H1 (cell line): ENCODE measurements around the gene ICOSLG. TPM values are rescaled to one million over a fixed set of nuclear protein-coding genes. Genes with fewer than 3 reads are reported as not detected.

Source experiments
- CTCF ChIA-PET: fragments of 300-600 bp; sonication (Branson Sonifier 250); formaldehyde crosslinking; loops from one replicate; lab custom pipeline; 2021; ENCODE audit not compliant: partially characterized antibody; lab: Charles Lee
- POLR2A ChIA-PET: fragments of 300-600 bp; sonication (Branson Sonifier 250); formaldehyde crosslinking; loops from one replicate; lab custom pipeline; 2021; ENCODE audit warnings: inconsistent platforms; ENCODE audit not compliant: partially characterized antibody; lab: Charles Lee
- DNase-seq, 2 experiments: peaks; one replicate each; pipeline versions ENCODE4 v3.0.0 to v3.0.0-alpha.2; 2010 to 2022; ENCODE audit warnings: low spot score in 2 of 2, low read depth in 1 of 2, mixed read lengths in 1 of 2
- FAIRE-seq: peaks from 2 replicates; lab custom pipeline; 2011; peaks lifted over from hg19 to GRCh38; lab: Jason Lieb, UNC
- H2AFZ ChIP-seq: 2 replicates; pipeline ENCODE4 v1.8.1; 2012; ENCODE audit warnings: low read length, inconsistent platforms
- H2AK5ac ChIP-seq: 2 replicates; pipeline ENCODE4 v1.6.1; 2013; ENCODE audit warnings: low read depth, low read length
- H2BK120ac ChIP-seq: replicated peaks from 2 replicates; pipeline ENCODE3; 2013; ENCODE audit warnings: low read depth, low read length, inconsistent platforms
- H2BK12ac ChIP-seq: 2 replicates; pipeline ENCODE4 v1.6.1; 2013; ENCODE audit warnings: low read depth, low read length
- H2BK15ac ChIP-seq: 2 replicates; pipeline ENCODE4 v1.6.1; 2013; ENCODE audit warnings: low read length
- H2BK20ac ChIP-seq: 2 replicates; pipeline ENCODE4 v1.6.1; 2013; ENCODE audit warnings: low read length
- H2BK5ac ChIP-seq: 2 replicates; pipeline ENCODE4 v1.6.1; 2013; ENCODE audit warnings: low read depth, low read length
- H3K14ac ChIP-seq: 2 replicates; pipeline ENCODE4 v1.6.1; 2013; ENCODE audit warnings: inconsistent platforms; ENCODE audit not compliant: insufficient read length
- H3K18ac ChIP-seq: 2 replicates; pipeline ENCODE4 v1.6.1; 2013; ENCODE audit warnings: low read length; ENCODE audit errors: extremely low read depth
- H3K23ac ChIP-seq: 2 replicates; pipeline ENCODE4 v1.6.1; 2013; ENCODE audit warnings: inconsistent platforms; ENCODE audit not compliant: insufficient read length
- H3K23me2 ChIP-seq: 2 replicates; pipeline ENCODE4 v1.6.1; 2013; ENCODE audit warnings: low read depth, low read length
- H3K27ac ChIP-seq: 2 replicates; pipeline ENCODE4 v1.6.1; 2011; ENCODE audit warnings: low read depth, low read length, inconsistent platforms
- H3K27me3 ChIP-seq, 4 experiments: replicated peaks in 1 of 4; 1 replicate in 1 of 4; 2 replicates in 3 of 4; pipeline versions ENCODE4 v1.6.1 to v1.8.1; 2011 to 2013; ENCODE audit warnings: low read length in 3 of 4, mild to moderate bottlenecking in 3 of 4, inconsistent platforms in 2 of 4, mixed read lengths in 2 of 4, moderate library complexity in 1 of 4; ENCODE audit not compliant: control insufficient read depth in 3 of 4, insufficient read depth in 3 of 4; ENCODE audit errors: extremely low read depth in 1 of 4
- H3K36me3 ChIP-seq, 4 experiments: 2 replicates each; pipeline versions ENCODE4 v1.6.1 to v1.8.1; 2011 to 2013; ENCODE audit warnings: mild to moderate bottlenecking in 4 of 4, low read length in 3 of 4, moderate library complexity in 2 of 4, control low read depth in 1 of 4, inconsistent platforms in 1 of 4; ENCODE audit not compliant: insufficient read depth in 4 of 4, control insufficient read depth in 2 of 4
- H3K4ac ChIP-seq: replicated peaks from 2 replicates; pipeline ENCODE3; 2013; ENCODE audit warnings: low read length, low read depth, mixed read lengths, inconsistent platforms; ENCODE audit not compliant: insufficient read length
- H3K4me1 ChIP-seq, 4 experiments: replicated peaks in 1 of 4; 1 replicate in 1 of 4; 2 replicates in 3 of 4; pipeline versions ENCODE4 v1.6.1 to v1.8.1; 2011 to 2013; ENCODE audit warnings: low read length in 3 of 4, inconsistent platforms in 2 of 4, mixed read lengths in 1 of 4; ENCODE audit not compliant: insufficient read depth in 4 of 4, control insufficient read depth in 3 of 4
- H3K4me2 ChIP-seq, 2 experiments: 2 replicates each; pipeline versions ENCODE4 v1.6.1 to v1.8.1; 2011 to 2013; ENCODE audit warnings: low read depth in 2 of 2, low read length in 2 of 2, control low read depth in 1 of 2, inconsistent platforms in 1 of 2, mild to moderate bottlenecking in 1 of 2; ENCODE audit not compliant: insufficient read depth in 1 of 2
- H3K4me3 ChIP-seq, 4 experiments: fragments of 200-600, 300-600 bp in 1 of 4; sonication (generic), shearing (Covaris generic), sonication (Bioruptor Twin) in 1 of 4; 2 replicates each; pipeline versions ENCODE4 v1.5.1 to v1.8.1; 2011 to 2016; ENCODE audit warnings: low read length in 4 of 4, low read depth in 3 of 4, control low read depth in 2 of 4, inconsistent platforms in 2 of 4, mild to moderate bottlenecking in 2 of 4, mixed read lengths in 1 of 4, moderate library complexity in 1 of 4; ENCODE audit not compliant: insufficient read depth in 2 of 4; ENCODE audit errors: extremely low read depth in 1 of 4
- H3K56ac ChIP-seq: replicated peaks from 2 replicates; pipeline ENCODE3; 2013; ENCODE audit warnings: low read depth, mild to moderate bottlenecking, mixed read lengths, low read length, inconsistent platforms; ENCODE audit not compliant: insufficient read length
- H3K79me1 ChIP-seq: 2 replicates; pipeline ENCODE4 v1.6.1; 2013; ENCODE audit warnings: low read depth, low read length, control low read depth
- H3K79me2 ChIP-seq, 2 experiments: 2 replicates each; pipeline versions ENCODE4 v1.6.1 to v1.8.1; 2012 to 2013; ENCODE audit warnings: low read length in 2 of 2, mild to moderate bottlenecking in 2 of 2, inconsistent platforms in 1 of 2; ENCODE audit not compliant: insufficient read depth in 2 of 2, control insufficient read depth in 1 of 2
- H3K9ac ChIP-seq, 4 experiments: replicated peaks in 1 of 4; 1 replicate in 1 of 4; 2 replicates in 3 of 4; pipeline versions ENCODE4 v1.6.1 to v1.8.1; 2011 to 2013; ENCODE audit warnings: low read depth in 3 of 4, low read length in 3 of 4, control low read depth in 2 of 4, mild to moderate bottlenecking in 2 of 4, moderate library complexity in 2 of 4, inconsistent platforms in 1 of 4; ENCODE audit errors: extremely low read depth in 1 of 4
- H3K9me3 ChIP-seq, 2 experiments: 2 replicates each; pipeline versions ENCODE4 v1.6.1 to v1.8.1; 2012 to 2013; ENCODE audit warnings: mild to moderate bottlenecking in 2 of 2, moderate library complexity in 2 of 2, control low read depth in 1 of 2, inconsistent platforms in 1 of 2, low read depth in 1 of 2, low read length in 1 of 2, mixed read lengths in 1 of 2; ENCODE audit not compliant: insufficient read depth in 2 of 2
- H4K20me1 ChIP-seq, 2 experiments: replicated peaks in 1 of 2; 2 replicates each; pipeline versions ENCODE3 to v1.8.1; 2011 to 2013; ENCODE audit warnings: inconsistent platforms in 2 of 2, low read length in 2 of 2, mild to moderate bottlenecking in 1 of 2; ENCODE audit not compliant: insufficient read depth in 2 of 2, control insufficient read depth in 1 of 2
- H4K5ac ChIP-seq: 2 replicates; pipeline ENCODE4 v1.6.1; 2013; ENCODE audit warnings: low read length, low read depth, mixed read lengths, inconsistent platforms; ENCODE audit not compliant: insufficient read length
- H4K8ac ChIP-seq: 2 replicates; pipeline ENCODE4 v1.8.0; 2013; ENCODE audit warnings: mild to moderate bottlenecking, moderate library complexity, low read length, inconsistent platforms; ENCODE audit not compliant: insufficient read depth; ENCODE audit errors: extremely low read depth
- H4K91ac ChIP-seq: replicated peaks from 2 replicates; pipeline ENCODE3; 2013; ENCODE audit warnings: low read length, mixed read lengths, inconsistent platforms; ENCODE audit not compliant: insufficient read length
- E2F6 ChIP-seq: IDR thresholded peaks from 2 replicates; pipeline ENCODE4 v1.6.1; 2012; ENCODE audit warnings: inconsistent platforms
- SRF ChIP-seq: IDR thresholded peaks from 2 replicates; pipeline ENCODE4 v1.6.1; 2011; ENCODE audit warnings: mild to moderate bottlenecking, low read depth, low read length, moderate library complexity
- WGBS, 2 experiments: shearing (Covaris generic) in 1 of 2; methylation state at CpG; one replicate each; pipeline versions ENCODE4 v1.1.6 to v1.1.7; 2013 to 2015; ENCODE audit warnings: low lambda C conversion rate in 2 of 2, mixed read lengths in 2 of 2, inconsistent platforms in 1 of 2, low coverage in 1 of 2, missing lambda C conversion rate in 1 of 2; ENCODE audit not compliant: insufficient replicate concordance in 2 of 2, insufficient coverage in 1 of 2, insufficient read length in 1 of 2; ENCODE audit errors: extremely low coverage in 1 of 2, missing lambda C conversion rate in 1 of 2; 5-methylcytosine and 5-hydroxymethylcytosine counted together
- polyA plus RNA-seq, 7 experiments: library from polyadenylated mRNA; depleted of rRNA in 3 of 7; stranded (reverse) in 5 of 7; unstranded in 2 of 7; fragments of >200 nt in 5 of 7; fragments of 200-250 nt in 2 of 7; gene quantifications; 1 replicate in 5 of 7; 2 replicates in 1 of 7; 4 replicates in 1 of 7; pipeline versions ENCODE4 v1.2.1 to v1.2.3, GENCODE V29; 2011 to 2013; ENCODE audit warnings: missing spikeins in 2 of 7, mixed read lengths in 2 of 7
- total RNA-seq: library from RNA; stranded (reverse); fragmentation: NEBNext Ultra II Directional; extraction: Animal tissue kit (Norgen Biotek cat#: 25700); gene quantifications from 2 replicates; pipeline ENCODE4 v1.2.1, GENCODE V29; 2021

Gene ICOSLG
- total and polyA plus RNA-seq, 2 of the 8 experiments (the other 6 are each of a cell fraction or from before 2014, with no cell fraction given), result 2.3 to 5.5 TPM

DNA sequence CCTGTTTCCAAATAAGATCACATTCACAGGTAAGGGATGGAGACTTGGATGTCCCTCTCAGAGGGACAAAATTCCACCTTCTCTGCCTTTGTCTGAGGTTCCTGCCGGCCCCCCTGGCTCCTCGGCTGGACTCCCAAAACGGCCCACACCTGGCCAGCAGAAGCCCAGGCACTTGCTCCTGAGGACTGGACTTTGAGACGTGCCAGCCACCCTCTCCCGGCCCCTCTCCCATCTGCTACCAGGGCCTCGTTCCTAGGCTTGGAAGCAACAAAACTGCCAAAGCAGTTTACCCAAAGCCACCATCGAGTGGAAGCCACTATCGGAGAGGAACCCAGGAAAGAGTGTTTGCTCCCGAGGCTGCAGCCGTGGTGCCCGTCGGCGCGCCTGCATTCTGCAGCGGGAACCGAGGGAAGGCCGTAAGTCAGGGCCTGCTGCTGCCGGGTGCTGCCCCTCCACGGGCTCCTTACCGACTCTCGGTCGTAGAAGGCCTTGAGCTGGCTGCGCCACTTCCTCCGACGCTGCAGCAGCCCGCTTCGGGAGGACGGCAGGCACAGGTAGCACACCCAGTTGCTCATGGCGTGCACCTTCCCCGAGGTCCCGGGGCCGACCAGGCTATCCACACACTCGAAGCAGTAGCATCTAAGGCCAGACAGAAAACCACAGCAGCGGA is 17.4 kb upstream of the ICOSLG start:
- Histone ChIP-seq H3K9me3 (no peaks in the 10 kb centered on the region), H3K79me2 (no peaks in the 10 kb centered on the region), H3K79me1 (no peaks in the 10 kb centered on the region), H3K4me3 (no peak overlapping the region), H2AK5ac (no peak overlapping the region), H3K4me1 (peaks cover 0 to 2% (median 1%) of the 10 kb centered on the region in 4 experiments; a peak in 5 of 7 replicates), H2BK12ac (no peak overlapping the region), H3K23ac (no peak overlapping the region), H4K20me1 (no peaks in the 10 kb centered on the region), H4K91ac (no peak overlapping the region), H3K27ac (no peak overlapping the region), H2BK5ac (no peak overlapping the region), H3K14ac (no peak overlapping the region), H3K18ac (no peak overlapping the region), H3K56ac (no peak overlapping the region), H3K27me3 (no peaks in the 10 kb centered on the region), H2AFZ (no peak overlapping the region), H3K4ac (no peak overlapping the region), H3K4me2 (no peak overlapping the region), H2BK120ac (no peak overlapping the region), H2BK15ac (0 out of 2 replicates have a peak overlapping the region, but pooled peaks have one; percentile 81), H4K5ac (no peak overlapping the region), H3K9ac (no peak overlapping the region), H2BK20ac (no peak overlapping the region), H4K8ac (no peak overlapping the region), H3K36me3 (no peaks in the 10 kb centered on the region), H3K23me2 (no peaks in the 10 kb centered on the region)
- TF ChIP-seq SRF (no peak), E2F6 (no peak)
- FAIRE-seq (no peak), DNase-seq (no peak)
- WGBS, 2 experiments, result 88% methylated on average over 34 of the region's 34 CpGs; no CpG with 5 or more reads in 1 of the 2 experiments
- ChIA-PET CTCF (interaction anchor here (1.1 to 2.6 kb wide), 4 partner anchors 10 to 40 kb away, joined by 4 to 10 read pairs (median 6); no protein-coding TSS in a partner anchor), POLR2A (no interaction called here)
